Measurements from ENCODE around the gene ZFPM1.

The ZFPM1 gene

DNA sequence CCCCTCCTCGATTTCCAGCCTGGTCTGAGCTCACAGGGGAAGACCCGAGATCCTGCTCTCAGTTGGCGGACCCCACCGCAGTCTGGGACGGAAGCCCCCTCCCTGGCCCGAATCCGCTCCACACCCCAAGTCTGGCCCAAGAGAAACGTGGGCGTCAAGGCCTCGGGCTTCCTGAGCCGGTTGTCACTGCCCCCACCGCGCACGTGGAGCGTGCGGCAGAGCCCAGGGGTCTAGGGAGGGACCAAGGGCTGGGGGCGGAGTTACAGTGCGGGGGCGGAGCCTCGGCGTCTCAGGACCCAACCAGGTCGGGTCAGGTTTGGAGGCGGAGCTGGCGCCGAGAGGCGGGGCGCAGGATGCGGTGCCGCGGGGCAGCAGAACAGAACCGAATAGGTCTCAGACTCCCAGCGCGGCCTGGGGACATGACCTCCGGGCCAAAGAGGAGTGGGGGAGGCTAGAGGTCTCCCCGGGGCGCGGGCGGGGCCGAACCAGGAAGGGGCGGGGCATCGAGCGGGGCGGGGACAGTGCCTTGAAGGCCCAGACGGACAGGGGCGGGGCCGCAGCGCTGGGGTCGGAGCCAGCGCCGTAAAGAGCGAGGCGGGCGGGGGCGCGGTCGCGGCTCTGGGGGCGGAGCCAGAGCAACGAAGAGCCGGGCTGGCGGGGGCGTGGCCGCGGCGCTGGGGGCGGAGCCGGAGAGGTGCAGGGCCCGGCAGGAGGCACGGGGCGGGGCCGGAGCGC is 431 bp upstream of the ZFPM1 start:
- peak; percentile 91 for DNase-seq

DNA sequence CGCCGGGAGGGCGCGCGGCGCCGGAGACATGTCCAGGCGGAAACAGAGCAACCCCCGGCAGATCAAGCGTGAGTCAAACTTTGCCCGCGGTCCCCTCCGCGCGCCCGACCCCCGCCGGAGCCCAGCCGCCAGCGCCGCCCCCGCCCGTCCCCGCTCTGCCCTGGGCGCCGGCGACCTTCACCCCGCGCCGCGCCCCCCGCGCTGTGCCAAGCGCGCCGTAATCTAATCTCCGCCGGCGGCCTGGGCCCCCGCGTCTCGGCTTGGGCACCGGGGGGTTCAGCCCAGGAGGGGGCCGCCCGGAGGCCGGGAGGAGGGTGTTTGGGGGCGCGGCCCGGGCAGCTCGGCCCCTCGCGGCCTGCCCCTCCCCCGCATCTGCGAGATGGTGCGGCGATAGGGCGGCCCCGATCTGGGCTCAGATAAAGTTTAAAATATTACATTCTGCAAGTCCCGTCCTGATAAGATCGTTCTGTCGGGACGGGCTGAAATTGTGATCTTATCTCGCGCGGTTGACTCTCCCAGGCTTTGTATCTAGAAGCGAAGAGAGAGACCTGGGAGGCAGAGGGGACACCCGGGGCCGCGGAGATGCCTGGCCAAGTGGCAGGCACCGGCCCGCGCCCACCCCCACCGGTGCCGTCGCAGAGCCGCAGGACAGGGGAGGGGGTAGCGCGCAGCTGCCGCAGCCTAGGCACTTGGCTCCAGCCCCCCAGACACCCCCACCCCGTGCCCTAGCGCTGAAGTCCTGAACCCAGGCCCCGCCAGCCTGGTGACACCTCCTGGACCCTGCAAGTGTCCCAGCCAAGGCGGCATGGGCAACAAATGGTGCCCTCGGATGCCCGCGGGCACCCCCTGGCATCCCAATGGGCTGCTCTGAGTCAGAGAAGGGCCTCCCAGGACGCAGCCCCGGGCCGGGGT is 787 bp downstream of the ZFPM1 start:
- DNase-seq = no peak

DNA sequence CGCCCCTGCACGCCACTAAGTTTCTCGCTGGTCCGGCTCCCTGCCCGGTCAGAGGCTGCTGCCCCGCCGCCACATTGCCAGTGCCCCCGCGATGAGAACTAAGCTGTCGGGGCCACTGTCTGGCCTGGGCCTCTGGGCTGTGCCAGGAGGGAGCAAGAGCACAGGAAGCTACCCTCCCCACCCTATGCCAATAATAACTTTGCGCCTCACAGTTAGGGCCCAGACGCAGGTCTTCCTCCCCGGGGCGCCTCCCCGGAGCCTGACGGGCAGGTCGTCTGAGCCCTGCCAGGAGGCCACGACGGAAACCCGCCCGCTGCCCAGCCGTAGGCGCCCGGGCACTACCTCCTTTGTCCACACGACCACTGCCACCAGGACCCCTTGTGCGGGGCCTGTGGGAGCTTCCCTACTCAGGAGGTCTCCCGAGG is 1.5 kb downstream of the ZFPM1 start:
- no peak for DNase-seq

DNA sequence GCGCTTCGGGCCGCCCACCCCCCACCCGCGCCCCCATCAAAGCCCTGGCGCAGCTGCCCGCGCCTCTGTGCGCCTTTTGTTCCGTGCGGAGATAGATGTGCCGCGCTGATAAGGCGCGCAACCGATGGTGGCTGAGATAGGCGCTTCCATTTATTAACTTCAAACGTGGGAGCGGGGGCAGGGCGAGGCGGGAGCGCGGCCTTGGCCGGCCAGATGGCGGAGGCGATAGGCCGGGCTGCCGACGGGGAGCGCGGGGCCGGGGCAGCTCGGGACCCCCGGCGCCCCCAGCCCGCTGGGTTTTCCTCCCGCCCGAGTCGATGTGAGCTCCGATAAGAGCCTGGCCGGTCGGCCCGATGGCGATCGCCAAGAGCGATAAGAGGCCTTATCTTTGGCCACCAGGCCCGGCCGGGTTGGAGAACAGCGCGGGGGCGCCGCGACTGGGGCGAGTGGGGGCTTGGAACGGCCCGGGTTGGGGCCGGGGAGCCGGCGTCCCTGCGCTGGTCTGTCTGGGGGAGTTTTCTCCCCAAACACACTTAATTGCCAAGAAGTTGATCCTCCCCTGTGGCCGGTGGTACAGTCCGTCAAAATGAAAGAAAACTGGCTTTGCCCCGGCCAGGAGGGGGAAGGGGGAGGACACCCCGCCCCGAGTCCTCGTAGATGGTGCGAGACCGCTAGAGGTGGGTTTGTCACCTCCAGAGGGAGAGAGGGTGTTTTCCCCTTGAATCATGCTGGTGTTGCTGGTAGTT is 2.7 kb downstream of the ZFPM1 start:
- no peak for DNase-seq

DNA sequence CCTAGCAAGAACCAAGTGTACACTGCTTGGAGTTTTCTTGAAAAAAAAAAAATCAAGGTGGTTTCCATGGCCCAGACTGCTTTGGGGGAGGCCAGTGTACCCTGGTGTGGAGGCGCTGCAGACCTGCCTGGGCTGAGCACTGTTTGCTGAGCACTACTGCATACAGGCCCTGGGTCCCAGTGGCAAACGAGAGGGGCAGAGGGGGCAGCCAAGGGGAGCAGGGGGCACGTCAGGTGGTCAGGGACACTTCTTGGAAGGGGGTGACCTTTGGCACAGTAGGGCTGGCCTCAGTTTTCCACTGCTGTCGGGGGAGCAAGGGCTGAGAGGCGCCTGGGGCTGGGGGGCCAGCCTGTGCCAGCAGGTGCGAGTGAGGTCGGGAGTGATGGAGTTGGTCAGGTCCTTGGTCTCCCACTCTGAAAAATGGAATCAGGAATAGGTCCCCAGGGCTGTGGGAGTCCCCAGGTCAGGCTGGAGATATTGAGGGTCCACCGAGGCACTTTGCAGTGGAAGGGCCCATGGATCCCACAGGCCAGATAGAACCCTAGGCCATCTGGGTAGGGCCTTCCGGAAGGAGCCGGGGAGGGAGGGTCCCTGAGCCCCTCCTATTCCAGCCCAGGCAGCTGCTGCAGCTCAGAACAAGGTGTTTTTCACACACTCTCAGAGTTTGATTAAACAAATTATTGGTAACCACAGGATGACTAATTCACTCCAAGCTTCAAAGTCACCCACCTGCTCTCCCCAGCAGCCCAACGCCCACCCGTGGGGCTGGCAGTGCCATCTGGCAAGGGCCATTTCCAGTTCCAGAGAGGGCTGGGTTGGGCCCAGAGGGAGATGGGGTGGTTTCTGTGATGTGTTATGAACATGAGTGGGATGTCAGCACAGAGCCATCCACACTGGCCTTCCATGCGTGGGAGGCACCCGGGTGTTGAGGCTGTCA is 3.5 kb downstream of the ZFPM1 start:
- no peak for DNase-seq

DNA sequence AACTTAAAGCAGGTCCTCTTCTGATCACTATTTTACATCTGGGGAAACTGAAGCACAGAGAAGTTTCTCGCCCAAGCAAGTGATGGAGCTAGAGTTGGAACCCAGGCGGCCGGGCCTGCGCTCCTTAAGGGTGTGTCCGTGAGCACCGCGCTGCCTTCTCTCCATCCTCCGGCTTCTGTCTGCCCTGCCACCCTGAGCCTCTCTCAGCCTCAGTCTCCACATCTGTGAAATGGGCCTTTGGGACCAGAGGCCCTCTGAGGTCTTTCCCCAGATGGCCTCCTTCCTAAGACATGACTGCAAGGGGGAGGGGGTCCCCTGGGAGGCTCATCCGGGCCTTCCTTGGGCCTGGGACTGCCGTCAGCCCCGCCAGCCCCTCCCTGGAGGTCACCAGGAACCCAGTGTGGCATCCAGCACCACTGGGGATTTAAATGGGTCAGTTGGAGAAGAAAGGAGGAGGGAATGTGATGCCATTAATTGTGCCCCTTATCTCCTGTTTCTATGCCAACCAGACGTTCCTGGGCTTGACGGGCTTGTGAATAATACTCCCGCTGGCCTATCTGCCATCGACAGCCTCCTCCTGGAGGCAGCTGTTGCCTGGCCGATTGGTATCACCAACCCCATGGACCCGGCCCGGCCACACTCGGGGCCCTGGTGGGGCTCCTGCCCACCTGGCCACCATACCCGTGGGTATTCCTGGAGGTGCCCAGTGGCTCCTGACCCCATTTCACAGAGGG is 5.1 kb downstream of the ZFPM1 start:
- no peak for DNase-seq

DNA sequence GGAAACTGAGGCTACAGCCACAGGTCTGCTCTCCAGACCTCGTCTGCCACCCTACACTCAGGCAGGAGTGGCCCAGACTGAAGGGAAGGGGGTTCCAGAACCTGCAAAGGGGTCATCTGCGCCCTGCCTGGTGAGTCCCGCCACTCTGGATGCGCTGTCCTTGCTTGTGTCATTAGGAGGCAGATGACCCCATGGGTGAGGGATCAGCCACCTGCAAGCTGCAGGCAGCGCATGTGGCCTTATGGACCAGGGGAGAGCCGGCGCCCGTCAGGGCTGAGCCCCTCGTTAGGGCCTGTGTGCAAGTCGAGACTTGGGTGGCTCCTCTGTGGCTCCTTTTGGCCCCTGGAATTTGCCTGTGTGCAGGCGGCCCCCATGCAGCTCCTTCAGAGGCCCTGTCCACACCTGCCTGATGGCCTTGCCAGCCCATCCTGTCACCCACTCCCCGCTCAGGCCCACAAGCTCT is 5.7 kb downstream of the ZFPM1 start:
- no peak for DNase-seq

DNA sequence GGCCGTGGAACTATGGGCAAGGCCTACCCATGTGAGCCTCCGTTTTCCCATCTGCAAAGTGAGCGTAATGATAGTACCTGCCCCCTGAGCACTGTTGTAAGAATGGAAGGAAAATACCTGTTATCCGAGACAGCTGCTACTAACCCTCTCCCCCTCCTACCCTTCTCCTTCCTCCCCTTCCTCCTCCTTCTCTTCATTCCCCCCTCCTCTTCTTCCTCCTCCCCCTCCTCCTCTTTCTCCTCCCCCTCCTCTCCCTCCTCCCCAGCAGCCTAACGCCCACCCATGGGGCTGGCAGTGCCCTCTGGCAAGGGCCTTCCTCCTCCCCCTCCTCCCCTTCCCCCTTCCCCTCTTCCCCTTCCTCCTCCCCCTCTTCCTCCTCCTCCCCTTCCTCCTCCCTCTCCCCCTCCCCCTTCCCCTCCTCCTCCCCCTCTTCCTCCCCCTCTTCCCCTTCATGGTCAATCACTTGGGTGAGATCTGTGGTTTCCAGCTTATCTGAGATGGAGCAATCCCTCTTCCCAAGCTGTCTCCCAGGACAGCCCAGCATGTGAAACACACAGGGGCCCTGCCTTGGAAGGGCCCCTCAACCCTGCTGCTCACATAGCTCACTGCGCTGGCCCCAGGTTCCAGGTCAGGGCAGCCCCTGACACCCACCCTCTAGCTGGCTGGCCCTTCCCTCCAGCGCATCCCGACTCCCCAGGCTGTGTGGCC is 6.4 kb downstream of the ZFPM1 start:
- DNase-seq = no peak

DNA sequence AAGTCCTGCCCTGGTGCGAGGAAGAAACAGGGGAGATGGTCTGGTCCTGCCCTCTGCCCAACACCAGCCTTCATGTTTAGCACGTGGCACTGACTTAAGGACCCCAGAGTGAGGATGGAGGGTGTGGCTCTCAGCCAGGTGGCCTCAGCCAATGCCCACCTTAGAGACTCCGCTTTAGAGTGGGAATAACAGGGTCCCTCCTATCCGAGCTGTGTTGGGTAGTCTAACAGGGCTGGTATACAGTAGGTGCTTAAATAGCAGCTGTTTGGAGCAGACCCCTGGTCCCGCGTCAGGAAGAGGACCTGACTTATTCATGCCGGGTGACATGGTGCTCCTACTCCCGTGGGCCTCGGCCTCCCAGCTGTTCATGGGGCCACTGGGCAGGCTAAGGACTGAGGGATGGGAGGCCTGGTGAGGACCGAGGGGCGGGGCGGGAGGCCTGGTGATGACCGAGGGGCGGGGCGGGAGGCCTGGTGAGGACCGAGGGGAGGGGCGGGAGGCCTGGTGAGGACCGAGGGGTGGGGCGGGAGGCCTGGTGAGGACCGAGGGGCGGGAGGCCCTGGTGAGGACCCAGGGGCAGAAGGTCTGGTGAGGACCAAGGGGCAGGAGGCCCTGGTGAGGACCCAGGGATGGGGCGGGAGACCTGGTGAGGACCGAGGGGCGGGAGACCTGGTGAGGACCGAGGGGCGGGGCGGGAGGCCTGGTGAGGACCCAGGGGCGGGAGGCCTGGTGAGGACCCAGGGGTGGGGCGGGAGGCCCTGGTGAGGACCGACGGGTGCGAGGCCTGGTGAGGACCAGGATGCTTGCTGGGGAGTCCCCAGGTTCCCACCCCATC is 7.6 kb downstream of the ZFPM1 start:
- no peak for DNase-seq

DNA sequence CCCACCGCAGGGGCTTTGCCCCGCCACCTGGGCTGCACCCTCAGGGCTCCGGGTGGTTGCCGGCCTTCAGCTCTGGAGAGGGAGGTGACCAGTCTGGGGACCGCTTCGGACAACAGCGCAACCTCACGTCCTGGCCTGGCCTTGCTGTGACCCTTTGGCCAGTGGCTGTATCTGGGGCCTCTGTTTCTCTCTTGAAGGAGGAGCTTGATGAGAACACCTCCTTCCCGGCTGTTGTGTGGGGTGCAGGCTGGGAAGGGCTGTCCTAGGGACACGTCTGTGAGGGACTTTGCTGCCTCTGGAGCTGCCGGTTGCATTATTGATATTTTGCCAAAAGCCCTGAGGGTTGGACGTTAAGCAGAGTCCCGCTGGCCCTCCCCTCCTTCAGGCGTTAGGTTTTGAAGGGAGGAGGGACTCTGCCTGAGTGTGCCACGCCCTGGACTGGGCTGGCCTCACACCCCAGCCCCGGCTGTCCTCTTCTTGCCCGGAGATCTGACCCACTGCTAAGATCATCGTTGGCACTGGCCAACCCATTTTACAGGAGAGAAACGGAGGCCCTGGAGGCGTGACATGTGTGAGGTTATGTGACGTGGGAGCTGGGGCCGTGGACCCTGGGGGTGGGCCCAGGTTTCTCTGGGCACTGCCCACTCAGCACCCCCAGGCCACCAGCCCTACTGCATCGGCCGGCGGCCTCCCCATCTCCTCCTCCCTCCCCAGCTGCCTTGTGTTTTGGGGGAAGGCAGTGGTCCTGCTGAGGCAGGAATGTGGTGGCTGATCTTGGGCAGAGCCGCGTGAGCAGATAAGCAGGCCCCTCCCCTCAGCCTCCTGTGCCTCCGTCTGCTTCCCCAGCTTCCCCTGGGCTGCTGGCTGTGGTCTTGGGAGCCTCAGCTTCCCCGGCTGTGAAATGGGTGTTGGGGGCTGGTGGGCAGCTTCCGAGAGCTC is 8.5 kb downstream of the ZFPM1 start:
- DNase-seq = no peak

DNA sequence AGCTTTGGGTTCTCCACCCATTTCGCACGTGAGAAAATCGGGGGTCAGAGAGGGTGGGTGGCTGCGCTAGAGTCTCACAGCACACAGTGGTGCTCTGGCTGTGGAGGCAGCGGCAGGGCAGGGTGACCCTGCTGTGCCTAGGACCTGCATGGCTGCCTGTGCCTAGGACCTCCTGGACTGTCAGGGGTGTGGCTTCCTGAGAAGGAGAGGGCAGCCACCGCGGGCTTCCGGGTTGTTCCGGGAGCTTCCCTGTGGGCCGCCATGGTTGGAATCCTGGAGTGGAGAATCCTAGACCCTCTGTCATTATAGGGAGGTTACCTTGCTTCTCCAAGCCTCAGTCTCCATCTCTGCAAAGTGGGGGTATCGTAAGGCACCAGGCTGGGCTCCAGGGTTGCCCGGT is 9.3 kb downstream of the ZFPM1 start:
- DNase-seq = no peak

DNA sequence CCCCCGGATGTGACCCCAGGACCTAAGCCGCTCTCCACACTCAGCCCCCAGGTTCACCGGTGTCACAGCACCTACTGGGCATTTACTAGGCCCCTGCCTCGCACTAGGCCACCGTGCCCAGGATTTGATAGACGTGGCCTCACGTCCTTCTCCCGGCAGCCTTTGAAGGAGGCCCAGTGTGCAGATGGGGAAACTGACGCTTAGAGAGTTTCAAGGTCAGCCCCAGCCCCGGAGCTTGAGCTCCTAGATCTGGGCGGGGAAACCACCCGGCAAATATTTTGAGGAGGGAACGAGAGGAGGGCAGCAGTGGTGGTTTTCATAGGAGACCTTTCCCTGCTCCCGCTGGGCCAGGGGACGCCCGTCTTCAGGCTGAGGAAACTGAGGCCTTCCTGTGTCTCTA is 10.3 kb downstream of the ZFPM1 start:
- DNase-seq = no peak

DNA sequence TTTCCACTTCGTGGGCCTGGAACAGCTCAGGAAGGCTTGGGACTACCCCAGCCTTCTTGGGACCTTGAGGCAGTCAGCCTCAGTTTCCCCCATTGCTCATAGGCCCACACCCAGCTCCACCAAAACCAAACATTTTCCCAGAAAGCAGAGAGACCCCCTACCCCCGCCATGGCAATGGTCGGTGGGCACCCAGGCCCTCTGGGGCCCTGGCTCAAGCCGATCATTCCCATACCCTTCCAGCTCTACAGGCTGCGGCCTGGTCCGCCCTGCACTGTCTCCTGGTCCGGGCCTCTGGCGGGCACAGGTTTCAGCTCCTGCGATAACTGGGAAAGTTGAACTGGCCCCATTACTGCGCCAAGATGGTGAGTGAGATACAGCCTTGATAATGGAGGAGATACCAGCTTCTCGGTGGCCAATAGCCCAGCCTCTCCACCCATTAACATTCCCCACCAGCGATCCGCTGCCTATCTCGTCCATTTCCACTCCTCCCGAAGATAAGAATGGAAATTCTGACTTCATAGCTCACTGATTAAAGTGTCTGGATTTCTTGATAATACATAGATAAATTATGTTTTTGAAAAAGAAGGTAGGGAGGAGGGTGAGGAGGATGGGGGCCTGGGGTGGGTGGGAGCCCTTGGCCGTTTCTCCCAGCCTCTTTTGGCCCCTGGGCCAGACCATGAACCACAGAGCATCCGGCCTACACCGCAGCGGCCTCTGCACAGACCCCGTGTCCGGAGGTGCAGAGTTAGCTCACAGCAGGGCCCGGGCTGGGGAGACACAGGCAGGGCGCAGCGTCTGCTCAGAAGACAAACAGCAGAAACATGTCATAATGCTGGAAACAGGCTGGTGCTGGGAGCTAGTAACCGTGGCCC is 11.6 kb downstream of the ZFPM1 start:
- no peak for DNase-seq

DNA sequence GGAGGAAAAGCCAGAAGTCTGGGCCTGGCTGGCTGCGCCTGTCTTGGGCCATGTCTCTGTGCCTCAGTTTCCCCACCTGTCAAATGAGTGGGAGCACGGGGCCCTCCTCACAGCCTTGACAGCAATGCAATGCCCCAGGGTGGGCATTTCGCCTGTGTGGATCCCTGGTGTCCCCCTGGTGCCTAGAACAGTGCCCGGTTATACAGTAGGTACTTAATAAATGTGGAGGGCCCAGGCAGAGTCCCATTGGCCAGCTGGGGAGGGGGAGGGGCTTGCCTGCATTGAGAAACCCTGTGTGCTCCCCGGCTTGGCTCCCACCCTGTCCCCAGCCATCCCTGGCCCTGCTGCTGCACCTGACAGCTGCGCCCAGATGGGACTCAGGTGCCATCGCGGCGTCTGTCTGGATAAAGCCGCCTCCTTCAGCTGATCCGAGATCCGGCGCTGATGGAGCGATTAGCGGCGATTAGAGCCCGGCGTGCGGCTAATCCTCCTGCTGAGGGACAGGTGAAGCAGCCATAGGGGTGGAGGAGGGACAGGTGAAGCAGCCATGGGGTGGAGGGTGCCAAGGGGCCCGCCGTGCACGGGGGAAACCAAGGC is 12.4 kb downstream of the ZFPM1 start:
- no peak for DNase-seq

DNA sequence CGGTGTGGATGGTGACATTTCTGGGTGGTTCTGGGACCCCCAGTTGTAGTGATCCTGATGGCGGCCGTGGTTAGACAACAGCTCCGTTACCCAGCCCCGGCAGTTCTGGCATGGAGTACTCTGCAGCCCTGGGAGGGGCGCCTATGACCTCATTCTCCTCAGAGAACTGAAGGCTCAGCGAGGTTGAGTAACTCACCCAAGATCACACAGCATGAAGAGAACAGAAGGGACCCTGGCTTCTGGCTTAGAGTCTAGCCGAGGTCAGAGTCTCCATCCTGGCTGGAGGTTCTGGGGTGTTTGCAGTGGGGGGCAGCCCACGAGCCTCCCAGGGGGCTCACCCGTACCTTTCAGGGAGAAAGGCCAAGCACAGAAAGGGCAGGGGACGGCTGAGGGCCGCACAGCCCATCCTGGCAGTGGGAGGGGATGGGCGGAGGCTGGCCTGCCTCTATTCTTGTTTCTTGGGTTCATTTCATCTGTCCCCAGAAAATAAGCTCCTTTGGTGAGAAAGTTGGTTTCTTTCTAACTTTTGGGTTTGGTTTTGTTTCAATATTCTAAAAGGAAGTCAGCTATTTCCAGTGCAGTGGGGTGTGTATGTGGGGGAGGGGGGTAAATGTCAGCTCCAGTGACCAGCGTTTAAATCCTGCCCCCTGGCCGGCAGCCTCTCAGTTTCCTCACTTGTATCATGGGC is 13.2 kb downstream of the ZFPM1 start:
- no peak for DNase-seq

DNA sequence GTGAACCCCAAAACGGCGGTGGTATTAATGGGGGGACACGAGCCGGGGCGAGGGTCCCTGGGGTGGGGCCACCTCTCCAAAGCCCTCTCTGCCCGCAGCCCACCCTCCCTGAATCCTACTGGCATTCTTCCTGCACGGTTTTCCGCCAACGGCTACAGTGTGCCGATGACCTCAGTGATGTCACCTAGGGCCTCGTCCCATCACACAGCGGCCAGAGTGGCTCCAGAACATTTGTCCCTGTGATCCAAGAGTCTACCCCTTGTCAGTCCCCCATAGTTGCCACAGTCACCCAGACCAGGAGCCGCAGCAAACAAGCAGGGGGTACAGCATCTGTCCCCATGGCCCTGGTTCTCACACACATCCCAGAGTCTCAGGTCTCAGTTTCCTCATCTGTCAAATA is 13.9 kb downstream of the ZFPM1 start:
- no peak for DNase-seq

DNA sequence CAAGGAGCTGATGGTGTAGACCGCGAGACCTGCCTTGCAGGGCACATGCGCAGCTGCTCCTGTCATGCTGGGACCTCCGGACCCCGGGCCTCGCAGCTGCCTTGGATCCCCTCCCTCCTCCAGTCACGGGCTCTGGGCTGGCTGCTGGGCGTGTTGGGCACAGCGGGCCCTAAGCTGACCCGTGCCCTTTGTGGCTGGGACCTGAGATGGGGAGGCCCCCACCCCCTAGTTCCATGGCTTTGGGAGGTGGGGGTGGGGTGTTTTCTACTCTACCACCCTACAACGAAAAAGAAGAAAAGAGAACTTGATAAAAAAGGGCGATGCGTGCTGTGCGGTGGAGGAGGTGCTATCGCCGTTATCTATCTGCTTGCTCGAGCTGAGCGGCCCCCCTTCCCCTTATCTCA is 14.5 kb downstream of the ZFPM1 start:
- DNase-seq = no peak
